Progenitor cell of endocrine pancreas (in vitro differentiated cells): ENCODE results near the gene ZNF345. TPM values are rescaled to one million over a fixed set of nuclear protein-coding genes. Genes with fewer than 3 reads are reported as not detected.
A peak's percentile ranks its signal among the peaks of the same experiment; 100 is the strongest.

Experiments used
- DNase-seq: peaks from one replicate; pipeline ENCODE4 v3.0.0; 2021; ENCODE audit warnings: low spot score; ENCODE audit not compliant: unreplicated experiment
- H3K27ac Mint-ChIP-seq: 2 replicates; pipeline ENCODE4 v1.8.0; 2021; ENCODE audit warnings: mild to moderate bottlenecking, moderate library complexity, mixed read lengths
- H3K27me3 Mint-ChIP-seq: 2 replicates; pipeline ENCODE4 v1.8.0; 2021; ENCODE audit warnings: mixed read lengths
- H3K36me3 Mint-ChIP-seq: 2 replicates; pipeline ENCODE4 v1.8.0; 2022; ENCODE audit warnings: mixed read lengths; ENCODE audit not compliant: insufficient read depth
- H3K4me1 Mint-ChIP-seq: 2 replicates; pipeline ENCODE4 v1.8.0; 2021; ENCODE audit warnings: low read depth, mixed read lengths
- H3K4me3 Mint-ChIP-seq: 2 replicates; pipeline ENCODE4 v1.8.0; 2021; ENCODE audit warnings: low read depth, mild to moderate bottlenecking, moderate library complexity, mixed read lengths
- H3K9me3 Mint-ChIP-seq: 2 replicates; pipeline ENCODE4 v1.8.0; 2021; ENCODE audit warnings: low read depth, mixed read lengths
- CTCF ChIP-seq: fragments of 200-600 bp; sonication (generic); IDR thresholded peaks from one replicate; pipeline ENCODE4 v1.5.0; 2021; ENCODE audit warnings: antibody characterized with exemption, mild to moderate bottlenecking; ENCODE audit not compliant: unreplicated experiment
- total RNA-seq: library from RNA; stranded (reverse); gene quantifications from 2 replicates; pipeline ENCODE4 v1.2.1, GENCODE V29; 2021

The ZNF345 gene
- total RNA-seq, 1 donor from 2014 or later = 14.7 TPM

- Mint-ChIP-seq H3K9me3 (peaks cover 62% of the 10 kb centered on the region), H3K36me3 (peaks cover 87% of the 10 kb centered on the region), H3K4me1 (no peaks in the 10 kb centered on the region), H3K4me3 (no peak overlapping the region), H3K27me3 (no peaks in the 10 kb centered on the region), H3K27ac (no peak overlapping the region)
- no peak for DNase-seq
- TF ChIP-seq CTCF = no peak
Observed at GRCh38 chr19:36898422-36898821, 47.7 kb downstream of the ZNF345 start.

GRCh38 chr19:36915992-36916830, 65.5 kb downstream of the ZNF345 start, which contains the start of the genes ZNF568 and ZNF829:
Gene ZNF568, plus strand, starts transcription at chr19:36916332. Its CDS starts 6,439 bp downstream, at chr19:36922771.
Gene ZNF829, minus strand, starts transcription at chr19:36916291. Its CDS starts 1,124 bp downstream, at chr19:36915167.
- Mint-ChIP-seq H3K27ac (peak within 1 kb of the TSS; percentile 88), H3K27me3 (no peaks in the 10 kb centered on the region), H3K4me3 (peak within 1 kb of the TSS; percentile 87), H3K4me1 (peaks cover 13% of the 10 kb centered on the region), H3K36me3 (peaks cover 50% of the 10 kb centered on the region), H3K9me3 (peaks cover 18% of the 10 kb centered on the region)
- TF ChIP-seq CTCF = peak; percentile 73
- peak; percentile 70 for DNase-seq

- no peak for TF ChIP-seq CTCF
- Mint-ChIP-seq H3K36me3 (peaks cover 50% of the 10 kb centered on the region), H3K4me3 (peak overlapping the region; percentile 87), H3K27ac (peak overlapping the region; percentile 78), H3K9me3 (peaks cover 21% of the 10 kb centered on the region), H3K27me3 (no peaks in the 10 kb centered on the region), H3K4me1 (peaks cover 13% of the 10 kb centered on the region)
- DNase-seq = no peak
Observed at GRCh38 chr19:36916991-36917390, 66.3 kb downstream of the ZNF345 start.

GRCh38 chr19:36918090-36918489, 67.4 kb downstream of the ZNF345 start:
- TF ChIP-seq CTCF = no peak
- DNase-seq = no peak
- Mint-ChIP-seq H3K27me3 (no peaks in the 10 kb centered on the region), H3K27ac (no peak overlapping the region), H3K4me3 (no peak overlapping the region), H3K36me3 (peaks cover 54% of the 10 kb centered on the region), H3K4me1 (peaks cover 13% of the 10 kb centered on the region), H3K9me3 (peaks cover 24% of the 10 kb centered on the region)

Other genes starting within 250 kb of the ZNF345 start
- 21.4 and 21.6 TPM in 2 replicates for gene ZNF382, start 245.6 kb upstream of the ZNF345 start, total RNA-seq
- 12.2 and 14.7 TPM in 2 replicates for gene ZNF461, start 184.0 kb upstream of the ZNF345 start, total RNA-seq
- 13.2 and 13.5 TPM in 2 replicates for gene ZNF567, start 163.3 kb upstream of the ZNF345 start, total RNA-seq
- 16.7 and 17.6 TPM in 2 replicates for gene ZNF850, start 78.1 kb upstream of the ZNF345 start, total RNA-seq
- 12.1 and 13.7 TPM in 2 replicates for gene ZNF790, start 12.5 kb upstream of the ZNF345 start, total RNA-seq
- gene ZNF829, start 65.4 kb downstream of the ZNF345 start, total RNA-seq = 3.9 and 4.8 TPM in 2 replicates
- 9.0 and 10.3 TPM in 2 replicates for gene ZNF568, start 65.5 kb downstream of the ZNF345 start, total RNA-seq
- gene ZNF420, start 227.6 kb downstream of the ZNF345 start, total RNA-seq = 15.9 and 19.3 TPM in 2 replicates